ENCODE results near the gene TRIM52. TPM values are rescaled to one million over a fixed set of nuclear protein-coding genes. Genes with fewer than 3 reads are reported as not detected.
A peak's percentile ranks its signal among the peaks of the same experiment; 100 is the strongest.

TRIM52 gene
- polyA plus RNA-seq, 1 experiment, result 6.7 TPM

DNA sequence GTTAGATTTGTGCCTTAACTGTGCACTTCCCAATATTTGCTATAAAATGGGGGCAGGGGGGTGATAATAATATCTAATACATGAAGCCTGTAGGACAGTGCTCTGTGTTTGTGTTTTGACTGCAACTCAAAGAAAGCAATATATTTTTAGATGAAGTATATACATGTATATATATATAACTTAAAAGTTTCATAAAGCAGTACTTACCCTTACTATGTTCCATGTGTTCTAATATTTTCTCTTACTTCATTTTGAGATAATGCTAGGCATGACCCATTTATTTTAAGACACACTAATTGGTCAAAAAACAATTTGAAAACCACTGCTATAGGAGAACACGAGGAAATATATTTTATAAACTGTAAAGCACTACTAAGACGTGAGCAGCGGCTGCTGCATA, 2.4 kb downstream of the TRIM52 start:
- Histone ChIP-seq H3K36me3 (ENCODE audit: control insufficient read depth, insufficient read depth, low read length) (peaks cover 2% of the 10 kb centered on the region), H3K27me3 (ENCODE audit: control insufficient read depth, insufficient read depth, low read length) (no peaks in the 10 kb centered on the region), H3K4me3 (ENCODE audit: low read depth, low read length) (peak overlapping the region; percentile 75; the same call in 1 of the 2 replicates)
- DNase-seq (ENCODE audit: low read depth), result no peak
- TF ChIP-seq, protein P1, sequence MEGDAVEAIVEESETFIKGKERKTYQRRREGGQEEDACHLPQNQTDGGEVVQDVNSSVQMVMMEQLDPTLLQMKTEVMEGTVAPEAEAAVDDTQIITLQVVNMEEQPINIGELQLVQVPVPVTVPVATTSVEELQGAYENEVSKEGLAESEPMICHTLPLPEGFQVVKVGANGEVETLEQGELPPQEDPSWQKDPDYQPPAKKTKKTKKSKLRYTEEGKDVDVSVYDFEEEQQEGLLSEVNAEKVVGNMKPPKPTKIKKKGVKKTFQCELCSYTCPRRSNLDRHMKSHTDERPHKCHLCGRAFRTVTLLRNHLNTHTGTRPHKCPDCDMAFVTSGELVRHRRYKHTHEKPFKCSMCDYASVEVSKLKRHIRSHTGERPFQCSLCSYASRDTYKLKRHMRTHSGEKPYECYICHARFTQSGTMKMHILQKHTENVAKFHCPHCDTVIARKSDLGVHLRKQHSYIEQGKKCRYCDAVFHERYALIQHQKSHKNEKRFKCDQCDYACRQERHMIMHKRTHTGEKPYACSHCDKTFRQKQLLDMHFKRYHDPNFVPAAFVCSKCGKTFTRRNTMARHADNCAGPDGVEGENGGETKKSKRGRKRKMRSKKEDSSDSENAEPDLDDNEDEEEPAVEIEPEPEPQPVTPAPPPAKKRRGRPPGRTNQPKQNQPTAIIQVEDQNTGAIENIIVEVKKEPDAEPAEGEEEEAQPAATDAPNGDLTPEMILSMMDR (IDR thresholded peaks at IDR 0.05; ENCODE audit: insufficient read depth, low read depth, low read length), result no peak
- POLR2A ChIA-PET, result no interaction called here
- CTCF ChIA-PET, result no interaction called here

DNA sequence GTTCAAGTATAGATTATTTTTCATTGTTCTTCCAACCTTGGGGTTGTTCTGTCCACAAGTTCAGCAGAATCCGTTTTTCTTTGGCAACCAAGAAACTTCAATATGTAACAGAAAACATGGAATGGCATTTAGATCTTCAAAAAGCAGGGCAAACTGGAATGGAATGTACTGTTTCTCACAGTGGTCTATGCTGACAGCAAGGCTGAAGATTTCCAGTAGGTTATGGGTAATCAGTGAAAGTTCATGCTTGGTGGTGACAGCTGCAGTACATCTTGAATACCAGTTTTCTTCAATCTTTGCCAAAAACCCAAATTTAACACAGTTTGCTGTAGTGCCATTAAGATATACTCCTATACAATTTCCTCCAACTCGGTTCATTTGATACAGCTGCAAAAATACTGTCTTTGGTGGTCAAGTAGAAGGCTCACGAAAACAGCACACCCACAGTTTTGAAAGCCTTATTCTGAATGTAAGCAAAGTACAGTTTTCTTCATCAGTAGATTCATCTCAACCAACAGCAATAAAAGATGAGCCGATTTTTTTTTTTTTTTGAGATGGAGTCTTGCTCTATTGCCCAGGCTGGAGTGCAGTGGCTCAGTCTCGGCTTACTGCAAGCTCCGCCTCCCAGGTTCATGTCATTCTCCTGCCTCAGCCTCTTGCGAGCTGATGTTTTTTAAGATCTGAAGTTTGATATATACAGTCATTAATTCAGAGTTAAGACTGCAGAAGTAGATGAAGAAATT, 4.9 kb downstream of the TRIM52 start:
- CTCF ChIA-PET, result interaction anchor here (1.5 kb wide), 1 partner anchor 9 kb away, joined by 3 read pairs; no protein-coding TSS in a partner anchor
- H3K27me3 ChIP-seq (ENCODE audit: control insufficient read depth, insufficient read depth, low read length), result no peaks in the 10 kb centered on the region
- no peak for DNase-seq (ENCODE audit: low read depth)
- POLR2A ChIA-PET, result no interaction called here
- H3K4me3 ChIP-seq (ENCODE audit: low read depth, low read length), result no peak overlapping the region
- TF ChIP-seq, protein P1 (IDR thresholded peaks at IDR 0.05; ENCODE audit: insufficient read depth, low read depth, low read length), result no peak
- peaks cover 6% of the 10 kb centered on the region; the same call in 1 of the 2 replicates for H3K36me3 ChIP-seq (ENCODE audit: control insufficient read depth, insufficient read depth, low read length)

DNA sequence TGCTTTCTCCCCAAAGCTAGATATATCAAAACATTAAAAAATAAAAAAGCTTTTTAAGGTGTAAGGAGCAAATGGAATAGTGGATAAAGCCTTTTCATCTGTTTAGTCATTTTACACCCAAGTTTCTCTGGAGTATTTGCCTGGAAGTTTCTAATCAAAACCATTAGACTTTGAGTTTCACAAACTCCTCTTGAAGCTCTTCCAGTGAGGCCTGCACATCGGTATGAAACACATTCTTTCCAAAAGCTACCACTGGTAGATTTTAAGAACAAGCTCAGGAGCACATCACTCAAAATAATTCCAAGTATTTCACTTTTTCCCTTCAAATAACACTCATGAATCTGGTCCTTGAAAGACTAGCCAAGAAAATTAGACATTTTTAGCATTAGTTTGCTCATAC, 5.7 kb downstream of the TRIM52 start:
- no peak for DNase-seq (ENCODE audit: low read depth)
- Histone ChIP-seq H3K36me3 (ENCODE audit: control insufficient read depth, insufficient read depth, low read length) (peaks cover 6% of the 10 kb centered on the region; the same call in 1 of the 2 replicates), H3K27me3 (ENCODE audit: control insufficient read depth, insufficient read depth, low read length) (no peaks in the 10 kb centered on the region), H3K4me3 (ENCODE audit: low read depth, low read length) (no peak overlapping the region)
- POLR2A ChIA-PET, result no interaction called here
- CTCF ChIA-PET, result interaction anchor here (0.6 to 1.5 kb wide), 2 partner anchors 9 to 608 kb away, joined by 3 read pairs; no protein-coding TSS in a partner anchor
- TF ChIP-seq, protein P1 (IDR thresholded peaks at IDR 0.05; ENCODE audit: insufficient read depth, low read depth, low read length), result no peak

DNA sequence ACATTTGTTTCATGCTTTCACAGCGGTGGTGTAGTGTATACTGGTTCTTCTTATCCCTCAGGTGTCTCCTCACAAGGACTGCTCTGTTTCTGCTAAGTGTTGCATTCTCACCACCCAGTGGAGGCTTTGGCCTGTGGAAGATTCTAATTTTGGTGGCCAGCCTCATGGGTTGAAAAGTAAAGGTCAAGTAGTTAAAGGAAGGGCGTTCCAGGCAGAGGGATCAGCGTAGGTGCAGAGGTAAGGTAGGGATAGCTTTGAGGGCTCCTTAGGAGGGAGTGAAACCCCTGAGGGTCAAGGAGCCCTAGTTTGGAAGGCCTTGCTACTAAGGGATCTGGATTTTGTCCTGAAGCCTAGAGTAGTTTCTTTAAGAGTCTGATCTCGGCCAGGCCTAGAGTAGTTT, 12.7 kb downstream of the TRIM52 start:
- ChIA-PET POLR2A (no interaction called here), CTCF (no interaction called here)
- DNase-seq (ENCODE audit: low read depth), result no peak
- Histone ChIP-seq H3K27me3 (ENCODE audit: control insufficient read depth, insufficient read depth, low read length) (no peaks in the 10 kb centered on the region), H3K4me3 (ENCODE audit: low read depth, low read length) (peak overlapping the region; percentile 88), H3K36me3 (ENCODE audit: control insufficient read depth, insufficient read depth, low read length) (peaks cover 5% of the 10 kb centered on the region; the same call in 1 of the 2 replicates)
- TF ChIP-seq, protein P1 (IDR thresholded peaks at IDR 0.05; ENCODE audit: insufficient read depth, low read depth, low read length), result no peak

DNA sequence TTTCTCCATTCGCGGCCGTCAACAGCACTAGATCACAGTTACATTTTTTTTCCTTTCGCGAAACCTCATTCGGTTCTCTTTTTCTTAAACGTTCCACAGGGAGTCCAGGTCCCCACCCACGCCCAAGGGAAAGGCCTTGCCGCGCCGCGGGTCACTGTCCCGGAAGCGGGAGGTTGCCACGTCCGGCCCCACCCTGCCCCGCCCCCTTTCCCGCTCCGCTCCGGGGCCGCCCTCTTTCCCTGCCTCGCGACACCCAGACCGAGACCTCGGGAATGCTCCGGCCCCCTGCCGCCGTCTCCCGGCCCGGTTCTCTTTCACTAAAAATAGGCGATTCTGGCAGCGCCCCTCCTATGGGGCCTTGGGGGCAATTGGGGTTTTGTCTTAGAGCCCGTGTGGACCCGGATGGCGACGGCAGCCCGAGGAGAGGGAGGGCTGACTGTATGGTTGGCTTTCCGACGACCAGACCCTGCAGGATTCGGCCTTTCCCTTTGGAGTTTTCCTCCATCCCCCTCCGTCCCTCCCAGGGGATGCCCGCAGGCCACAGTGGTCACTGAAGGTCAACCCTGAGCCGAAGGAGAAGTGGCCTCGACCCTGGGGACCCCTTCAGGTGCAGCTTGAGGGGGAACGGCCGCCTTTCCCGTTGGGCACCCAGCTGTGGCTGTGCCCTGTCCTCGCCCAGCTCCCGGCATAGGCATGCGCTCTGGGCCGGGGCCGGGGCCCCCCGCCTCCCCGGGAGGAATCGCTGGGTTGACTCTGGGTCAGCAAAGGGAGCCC, 14.5 kb downstream of the TRIM52 start:
- DNase-seq (ENCODE audit: low read depth), result peak; percentile 37
- Histone ChIP-seq H3K4me3 (ENCODE audit: low read depth, low read length) (peak overlapping the region; percentile 88), H3K27me3 (ENCODE audit: control insufficient read depth, insufficient read depth, low read length) (no peaks in the 10 kb centered on the region), H3K36me3 (ENCODE audit: control insufficient read depth, insufficient read depth, low read length) (peaks cover 8% of the 10 kb centered on the region)
- TF ChIP-seq, protein P1 (IDR thresholded peaks at IDR 0.05; ENCODE audit: insufficient read depth, low read depth, low read length), result no peak; the same call in 1 of the 2 replicates
- ChIA-PET POLR2A (no interaction called here), CTCF (interaction anchor here (0.8 to 1.0 kb wide), 2 partner anchors 9 to 85 kb away, joined by 3 to 5 read pairs; no protein-coding TSS in a partner anchor)
